HepG2 (cell line): Measurements from ENCODE around the gene RABGEF1. TPM values are rescaled to one million over a fixed set of nuclear protein-coding genes. Genes with fewer than 3 reads are reported as not detected.

Experiments used
- ATAC-seq: fragments of 200-7000 bp; cut with Tn5 transposase; 3 replicates; pipeline ENCODE4 v1.9.1; 2020; ENCODE audit warnings: mild to moderate bottlenecking, moderate library complexity
- BruUV-seq: library from RNA; stranded (reverse); fragments of 400-500 nt; replicated peaks from 2 replicates; lab custom pipeline; 2021; lab: Mats Ljungman, UMichigan
- CTCF ChIA-PET: fragments of 300-600 bp; formaldehyde crosslinking; extraction: SDS; loops from one replicate; lab custom pipeline; 2021; ENCODE audit warnings: low total read pairs, inconsistent platforms, low intra/inter-chr PET ratio; lab: Yijun Ruan, JAX
- POLR2A ChIA-PET: fragments of 350-600 bp; sonication (Branson Sonifier 250); formaldehyde crosslinking; loops from one replicate; lab custom pipeline; 2020; ENCODE audit warnings: antibody characterized with exemption, inconsistent platforms; lab: Yijun Ruan, JAX
- DNase-seq: peaks from one replicate; pipeline ENCODE4 v3.0.0-alpha.2; 2015; ENCODE audit warnings: low spot score
- FAIRE-seq: peaks from 3 replicates; lab custom pipeline; 2011; peaks lifted over from hg19 to GRCh38; lab: Jason Lieb, UNC
- H2AFZ ChIP-seq: one replicate; pipeline ENCODE4 v1.6.1; 2011; ENCODE audit warnings: low read length, inconsistent platforms
- H3K27ac ChIP-seq: fragments of 300-600 bp; 3 replicates; pipeline ENCODE4 v1.8.0; 2011; ENCODE audit warnings: mixed run types, mild to moderate bottlenecking, mixed read lengths, low read length, inconsistent platforms; ENCODE audit not compliant: insufficient read depth; ENCODE audit errors: extremely low read length
- H3K27me3 ChIP-seq, 2 experiments: fragments of 200-600 bp in 1 of 2; 2 replicates in 1 of 2; 3 replicates in 1 of 2; pipeline versions ENCODE4 v1.6.0 to v1.8.0; 2011; ENCODE audit warnings: low read length in 2 of 2, mild to moderate bottlenecking in 2 of 2, moderate library complexity in 2 of 2, inconsistent platforms in 1 of 2; ENCODE audit not compliant: insufficient read depth in 2 of 2, control insufficient read depth in 1 of 2
- H3K36me3 ChIP-seq, 2 experiments: fragments of 200-600 bp in 1 of 2; replicated peaks in 1 of 2; 2 replicates in 1 of 2; 3 replicates in 1 of 2; pipeline versions ENCODE4 v1.5.1 to v1.8.0; 2011; ENCODE audit warnings: low read length in 2 of 2, inconsistent platforms in 1 of 2; ENCODE audit not compliant: insufficient read depth in 2 of 2, control insufficient read depth in 1 of 2
- H3K4me1 ChIP-seq: 2 replicates; pipeline ENCODE4 v1.5.1; 2012; ENCODE audit warnings: low read length, inconsistent platforms; ENCODE audit not compliant: insufficient read depth
- H3K4me2 ChIP-seq: 2 replicates; pipeline ENCODE4 v1.6.0; 2011; ENCODE audit warnings: low read depth, low read length, inconsistent platforms
- H3K4me3 ChIP-seq, 3 experiments: fragments of 200-600 bp in 1 of 3; sonication (generic), shearing (Covaris generic) in 1 of 3; replicated peaks in 1 of 3; 2 replicates each; pipeline ENCODE4 v1.5.1; 2011 to 2016; ENCODE audit warnings: low read length in 3 of 3, inconsistent platforms in 2 of 3, low read depth in 2 of 3, mild to moderate bottlenecking in 2 of 3, control low read depth in 1 of 3, mixed read lengths in 1 of 3; ENCODE audit not compliant: insufficient read depth in 1 of 3
- H3K79me2 ChIP-seq: one replicate; pipeline ENCODE4 v1.6.1; 2011; ENCODE audit warnings: low read length, inconsistent platforms; ENCODE audit not compliant: insufficient read depth
- H3K9ac ChIP-seq: 2 replicates; pipeline ENCODE4 v1.6.0; 2011; ENCODE audit warnings: mild to moderate bottlenecking, low read depth, low read length, inconsistent platforms; ENCODE audit not compliant: insufficient read depth
- H3K9me3 ChIP-seq: 2 replicates; pipeline ENCODE4 v1.5.1; 2012; ENCODE audit warnings: mild to moderate bottlenecking, low read length
- H4K20me1 ChIP-seq: 2 replicates; pipeline ENCODE4 v1.6.0; 2011; ENCODE audit warnings: inconsistent platforms, mild to moderate bottlenecking, low read length, moderate library complexity; ENCODE audit not compliant: insufficient read depth
- AKAP8 ChIP-seq: sonication (generic); formaldehyde crosslinking; IDR thresholded peaks from 2 replicates; pipeline ENCODE4 v1.5.1; 2020; ENCODE audit warnings: mild to moderate bottlenecking, missing genetic modification reagents
- ATF1 ChIP-seq: IDR thresholded peaks from 2 replicates; pipeline ENCODE4 v1.6.1; 2016; ENCODE audit warnings: mild to moderate bottlenecking, control low read depth
- CBX2 ChIP-seq, 2 experiments: fragments of 200-600 bp in 1 of 2; sonication (generic); formaldehyde crosslinking in 1 of 2; IDR thresholded peaks; 2 replicates each; pipeline versions ENCODE4 v1.7.0 to v1.8.1; 2018 to 2022; ENCODE audit warnings: low read depth in 2 of 2, low read length in 1 of 2, mild to moderate bottlenecking in 1 of 2, missing genetic modification reagents in 1 of 2
- FOXJ3 ChIP-seq: sonication (generic); formaldehyde crosslinking; IDR thresholded peaks from 2 replicates; pipeline ENCODE4 v1.4.0; 2020; ENCODE audit warnings: missing genetic modification reagents, mild to moderate bottlenecking, borderline replicate concordance
- HNRNPK ChIP-seq: fragments of 200-400 bp; formaldehyde crosslinking; IDR thresholded peaks from 2 replicates; pipeline ENCODE4 v1.6.1; 2018; ENCODE audit warnings: low read length, low read depth, moderate library complexity, mild to moderate bottlenecking; ENCODE audit not compliant: poor library complexity, severe bottlenecking
- KLF6 ChIP-seq: IDR thresholded peaks from 2 replicates; pipeline ENCODE4 v1.8.0; 2016; ENCODE audit warnings: missing biosample characterization, missing genetic modification reagents
- MED1 ChIP-seq: sonication (generic); formaldehyde crosslinking; IDR thresholded peaks from 2 replicates; pipeline ENCODE4 v1.4.0; 2020; ENCODE audit warnings: missing genetic modification reagents
- PHF21A ChIP-seq: sonication (generic); formaldehyde crosslinking; IDR thresholded peaks from 2 replicates; pipeline ENCODE4 v1.5.0; 2020; ENCODE audit warnings: mild to moderate bottlenecking, missing genetic modification reagents
- SATB2 ChIP-seq: sonication (generic); formaldehyde crosslinking; IDR thresholded peaks from 2 replicates; pipeline ENCODE4 v1.5.0; 2020; ENCODE audit warnings: missing genetic modification reagents
- SIX1 ChIP-seq: sonication (generic); formaldehyde crosslinking; IDR thresholded peaks from 2 replicates; pipeline ENCODE4 v1.4.0; 2020; ENCODE audit warnings: missing genetic modification reagents, borderline replicate concordance
- SNAPC2 ChIP-seq: sonication (generic); formaldehyde crosslinking; IDR thresholded peaks from 2 replicates; pipeline ENCODE4 v1.8.1; 2022; ENCODE audit warnings: mild to moderate bottlenecking, missing genetic modification reagents
- WIZ ChIP-seq: sonication (generic); formaldehyde crosslinking; IDR thresholded peaks from 2 replicates; pipeline ENCODE4 v1.5.1; 2020; ENCODE audit warnings: mild to moderate bottlenecking, missing genetic modification reagents
- ZNF616 ChIP-seq: sonication (generic); formaldehyde crosslinking; IDR thresholded peaks from 2 replicates; pipeline ENCODE4 v1.5.0; 2020; ENCODE audit warnings: low read depth, mild to moderate bottlenecking, missing genetic modification reagents
- WGBS: methylation state at CpG from one replicate; pipeline ENCODE4 v1.1.6; 2017; ENCODE audit warnings: low lambda C conversion rate; 5-methylcytosine and 5-hydroxymethylcytosine counted together
- in situ Hi-C: cut with HindIII; loops from 2 replicates; pipeline ENCODE4 v1.10.0; 2017; ENCODE audit warnings: low pct_unique_long_range_greater_than_20kb; ENCODE audit not compliant: extremely low pct_ligation_motif_present
- intact Hi-C: fragments of 100-400 bp; cut with micrococcal nuclease; formaldehyde crosslinking; loops from one replicate; pipeline ENCODE4 v1.10.0; 2022; ENCODE audit not compliant: unreplicated experiment
- polyA plus RNA-seq, 8 experiments: library from polyadenylated mRNA; depleted of rRNA in 3 of 8; stranded (reverse) in 7 of 8; unstranded in 1 of 8; fragments of >200 nt; fragmentation: Illumina TruSeq in 4 of 8; extraction: Trizol in 4 of 8; gene quantifications; 2 replicates each; pipeline versions ENCODE4 v1.2.1 to v1.2.3, GENCODE V29; 2011 to 2016; ENCODE audit warnings: low read depth in 4 of 8, missing spikeins in 1 of 8, mixed read lengths in 1 of 8; ENCODE audit not compliant: insufficient read depth in 1 of 8
- total RNA-seq, 5 experiments: library from RNA; depleted of rRNA; stranded (reverse); fragments of >200 nt; fragmentation: Illumina TruSeq; extraction: Trizol; gene quantifications; 2 replicates each; pipeline ENCODE4 v1.2.3, GENCODE V29; 2016; ENCODE audit warnings: low read depth in 1 of 5

Gene RABGEF1
- total and polyA plus RNA-seq, 2 of the 13 experiments (the other 11 are each of a cell fraction or from before 2014, with no cell fraction given): 22.7 to 35.3 TPM

DNA sequence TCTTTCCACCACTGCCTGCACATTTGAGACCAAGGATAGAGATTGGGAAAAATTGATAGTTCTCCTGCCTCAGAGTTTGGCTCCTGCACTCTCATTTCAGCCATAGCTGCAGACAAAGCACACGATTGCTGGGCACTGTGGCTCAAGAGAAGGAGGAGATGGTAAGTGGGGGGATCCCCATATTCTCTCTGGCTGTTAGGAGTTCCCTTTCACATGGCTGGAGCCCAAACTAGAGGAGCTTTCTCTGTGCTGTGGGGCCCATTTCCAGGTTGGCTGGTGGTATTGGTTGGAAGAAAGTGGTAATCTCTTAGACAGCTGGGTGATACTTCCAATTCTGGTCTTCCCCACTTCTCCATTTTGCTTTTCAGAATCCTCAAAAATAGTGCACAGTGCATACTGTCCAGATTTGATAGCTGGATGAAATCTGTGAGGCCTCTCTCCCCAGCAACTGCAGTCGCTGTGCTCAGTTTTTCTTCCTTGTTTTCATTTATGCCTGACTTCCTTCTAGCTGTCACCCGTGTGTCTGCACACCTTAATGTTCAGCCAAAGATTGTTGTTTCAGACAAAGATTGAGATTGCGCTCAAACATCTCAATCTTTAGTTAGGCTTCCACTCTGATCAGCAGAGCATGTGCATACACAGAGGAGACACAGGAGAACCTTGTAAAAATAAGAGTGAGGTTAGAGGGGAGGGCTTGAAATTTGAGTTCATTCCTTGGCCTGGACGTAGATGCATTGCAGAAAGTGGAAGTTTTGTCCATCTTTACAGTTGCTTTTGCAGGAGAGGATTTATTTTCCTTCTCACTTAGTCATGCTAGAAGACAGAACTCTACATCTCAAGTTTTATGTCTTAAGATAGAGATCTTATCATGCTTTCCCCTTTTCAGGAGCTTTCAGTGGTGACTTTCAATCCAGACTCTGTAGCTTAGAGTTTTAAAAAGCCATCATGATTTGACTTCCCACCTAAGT is 28.6 kb downstream of the RABGEF1 start:
- intact Hi-C loops (no loop called here), in situ Hi-C loops (no loop called here)
- no peak overlapping the region for H3K4me3 ChIP-seq
- POLR2A ChIA-PET: interaction anchor here (1.3 kb wide), 1 partner anchor 28 kb away, joined by 3 read pairs; the partner anchor contains the start of gene RABGEF1
- no peak for TF ChIP-seq KLF6
- TF ChIP-seq SIX1 (CRISPR knock-in tag): no peak
- TF ChIP-seq AKAP8 (CRISPR knock-in tag): no peak
- no peak for TF ChIP-seq HNRNPK
- TF ChIP-seq CBX2 (IDR thresholded peaks at IDR 0.05; ENCODE audit: low read depth, low read length): no peak
- TF ChIP-seq CBX2 (CRISPR knock-in tag; IDR thresholded peaks at IDR 0.05; ENCODE audit: low read depth): no peak
- TF ChIP-seq WIZ (CRISPR knock-in tag): no peak
- TF ChIP-seq SNAPC2 (CRISPR knock-in tag): no peak
- TF ChIP-seq ZNF616 (CRISPR knock-in tag): no peak
- TF ChIP-seq FOXJ3 (CRISPR knock-in tag): no peak
- TF ChIP-seq SATB2: no peak
- TF ChIP-seq PHF21A (CRISPR knock-in tag): no peak
- no peak for TF ChIP-seq MED1 (CRISPR knock-in tag)
- TF ChIP-seq ATF1 (CRISPR knock-in tag): no peak
- H2AFZ ChIP-seq: no peak overlapping the region
- FAIRE-seq (no peak), DNase-seq (no peak), ATAC-seq (no peak)
- no peaks in the 10 kb centered on the region for H3K27me3 ChIP-seq
- no peak overlapping the region for H3K27ac ChIP-seq
- peaks cover 70% of the 10 kb centered on the region for H3K79me2 ChIP-seq
- no peak overlapping the region for H3K9ac ChIP-seq
- 93% methylated on average over 4 of the region's 5 CpGs for WGBS
- peaks cover 13% of the 10 kb centered on the region; the same call in 1 of the 2 replicates for H4K20me1 ChIP-seq
- peaks cover 31% of the 10 kb centered on the region for H3K4me1 ChIP-seq
- CTCF ChIA-PET: no interaction called here
- H3K4me2 ChIP-seq: no peak overlapping the region
- H3K36me3 ChIP-seq: peaks cover 2 to 19% of the 10 kb centered on the region in 2 experiments; a peak in 3 of 5 replicates
- no TSS peak for BruUV-seq
- H3K9me3 ChIP-seq: no peaks in the 10 kb centered on the region
